ENCODE data around the gene ZNF407.

GRCh38 chr18:74768096-74768495, 170.4 kb downstream of the ZNF407 start:
- no peak for TF ChIP-seq EZH2 (optimal IDR thresholded peaks at IDR 0.05; ENCODE audit: low read depth, low read length)
- TF ChIP-seq CTCF (IDR thresholded peaks at IDR 0.05; ENCODE audit: low read length): no peak

Measured in MM.1S (cell line).